M059J (cell line): ENCODE measurements around the gene INO80. TPM values are rescaled to one million over a fixed set of nuclear protein-coding genes. Genes with fewer than 3 reads are reported as not detected.
"Not testable (repeated sequence)": the region's sequence is repeated elsewhere in the genome, so short reads cannot be mapped to it uniquely, and the experiment has no call there.

ENCODE experiments used
- DNase-seq: peaks from one replicate; pipeline ENCODE4 v3.0.0-alpha.2; 2012; ENCODE audit warnings: low read depth
- total RNA-seq: library from RNA; depleted of rRNA; stranded (reverse); fragments of >200 nt; shearing (Covaris generic); gene quantifications from 2 replicates; pipeline ENCODE4 v1.2.3, GENCODE V29; 2014; rRNA removed

INO80 gene
- total RNA-seq, result 9.0 and 18.9 TPM in 2 replicates

- DNase-seq, result peak; percentile 98
These were observed at the start of gene INO80 for GRCh38 chr15:41116116-41116961. Gene INO80, minus strand, starts transcription at chr15:41116280. Its CDS starts 19,970 bp downstream, at chr15:41096310.

GRCh38 chr15:41161736-41162135 lies 45.7 kb upstream of the INO80 start:
- no peak for DNase-seq

- DNase-seq, result peak; percentile 20
These were observed 45.3 kb upstream of the INO80 start for GRCh38 chr15:41161336-41161735.

- DNase-seq, result peak; percentile 48
These were observed 44.7 kb upstream of the INO80 start for GRCh38 chr15:41160639-41161315.

GRCh38 chr15:41154412-41154811 lies 38.3 kb upstream of the INO80 start:
- DNase-seq, result peak; percentile 46

- no peak for DNase-seq
These were observed 37.7 kb upstream of the INO80 start for GRCh38 chr15:41153733-41154132.

- DNase-seq, result no peak
These were observed 35.4 kb upstream of the INO80 start for GRCh38 chr15:41151451-41152005.

GRCh38 chr15:41150279-41150678 lies 34.2 kb upstream of the INO80 start:
- no peak for DNase-seq

GRCh38 chr15:41148065-41148464 lies 32.0 kb upstream of the INO80 start:
- no peak for DNase-seq

GRCh38 chr15:41139619-41140018 lies 23.5 kb upstream of the INO80 start:
- DNase-seq, result no peak

- DNase-seq, result peak; percentile 47
These were observed 23.0 kb upstream of the INO80 start for GRCh38 chr15:41139112-41139511.

- not testable (repeated sequence) for DNase-seq
These were observed 19.5 kb upstream of the INO80 start for GRCh38 chr15:41135580-41135979.

GRCh38 chr15:41133454-41133853 lies 17.4 kb upstream of the INO80 start:
- DNase-seq, result no peak

GRCh38 chr15:41132094-41132493 lies 16.0 kb upstream of the INO80 start:
- not testable (repeated sequence) for DNase-seq

GRCh38 chr15:41128174-41128902 lies 12.3 kb upstream of the INO80 start:
- no peak for DNase-seq

GRCh38 chr15:41125931-41126642 lies 10.0 kb upstream of the INO80 start:
- DNase-seq, result peak; percentile 19

GRCh38 chr15:41125063-41125669 lies 9.1 kb upstream of the INO80 start:
- DNase-seq, result no peak

GRCh38 chr15:41124058-41124457 lies 8.0 kb upstream of the INO80 start:
- DNase-seq, result no peak

- no peak for DNase-seq
These were observed 6.8 kb upstream of the INO80 start for GRCh38 chr15:41122849-41123248.

- DNase-seq, result no peak
These were observed 5.9 kb upstream of the INO80 start for GRCh38 chr15:41121951-41122350.

- no peak for DNase-seq
These were observed 827 bp upstream of the INO80 start for GRCh38 chr15:41116962-41117252.
